Measurements from ENCODE around the gene ARHGAP5.

ARHGAP5 gene

GRCh38 chr14:32077081-32078022 lies at the start of gene ARHGAP5:
TSS of gene ARHGAP5 (plus strand) at chr14:32077304. CDS start at chr14:32090670, 13,366 bp downstream.
- peak within 1 kb of the TSS; percentile 99 for H3K4me3 Mint-ChIP-seq
- peak; percentile 76 for DNase-seq
- peaks cover 3% of the 10 kb centered on the region for H3K27me3 Mint-ChIP-seq (ENCODE audit: low read depth, poor library complexity)
- no peak for TF ChIP-seq CTCF (IDR thresholded peaks at IDR 0.05)
- peaks cover 4% of the 10 kb centered on the region for H3K36me3 Mint-ChIP-seq (ENCODE audit: low read depth)
- peak within 1 kb of the TSS; percentile 99 for H3K27ac Mint-ChIP-seq
- no peaks in the 10 kb centered on the region for H3K9me3 Mint-ChIP-seq
- H3K4me1 Mint-ChIP-seq, result peaks cover 52% of the 10 kb centered on the region

GRCh38 chr14:32028599-32028998 lies 48.5 kb upstream of the ARHGAP5 start:
- H3K9me3 Mint-ChIP-seq, result no peaks in the 10 kb centered on the region
- no peak overlapping the region for H3K4me3 Mint-ChIP-seq
- H3K4me1 Mint-ChIP-seq, result no peaks in the 10 kb centered on the region
- no peaks in the 10 kb centered on the region for H3K36me3 Mint-ChIP-seq (ENCODE audit: low read depth)
- no peaks in the 10 kb centered on the region for H3K27me3 Mint-ChIP-seq (ENCODE audit: low read depth, poor library complexity)
- H3K27ac Mint-ChIP-seq, result no peak overlapping the region
- DNase-seq, result no peak
- no peak for TF ChIP-seq CTCF (IDR thresholded peaks at IDR 0.05)

- no peak overlapping the region for H3K4me3 Mint-ChIP-seq
- H3K36me3 Mint-ChIP-seq (ENCODE audit: low read depth), result no peaks in the 10 kb centered on the region
- no peaks in the 10 kb centered on the region for H3K27me3 Mint-ChIP-seq (ENCODE audit: low read depth, poor library complexity)
- TF ChIP-seq CTCF (IDR thresholded peaks at IDR 0.05), result no peak
- no peak overlapping the region for H3K27ac Mint-ChIP-seq
- H3K9me3 Mint-ChIP-seq, result no peaks in the 10 kb centered on the region
- no peak for DNase-seq
- H3K4me1 Mint-ChIP-seq, result peaks cover 2% of the 10 kb centered on the region
These were observed 43.6 kb upstream of the ARHGAP5 start for GRCh38 chr14:32033543-32033942.

GRCh38 chr14:32038876-32039275 lies 38.2 kb upstream of the ARHGAP5 start:
- TF ChIP-seq CTCF (IDR thresholded peaks at IDR 0.05), result no peak
- Mint-ChIP-seq H3K36me3 (ENCODE audit: low read depth) (no peaks in the 10 kb centered on the region), H3K27me3 (ENCODE audit: low read depth, poor library complexity) (no peaks in the 10 kb centered on the region), H3K27ac (no peak overlapping the region), H3K4me1 (peaks cover 8% of the 10 kb centered on the region), H3K9me3 (no peaks in the 10 kb centered on the region), H3K4me3 (no peak overlapping the region)
- no peak for DNase-seq

GRCh38 chr14:32039401-32040030 lies 37.6 kb upstream of the ARHGAP5 start:
- H3K9me3 Mint-ChIP-seq, result no peaks in the 10 kb centered on the region
- peaks cover 8% of the 10 kb centered on the region for H3K4me1 Mint-ChIP-seq
- H3K27ac Mint-ChIP-seq, result no peak overlapping the region
- no peaks in the 10 kb centered on the region for H3K36me3 Mint-ChIP-seq (ENCODE audit: low read depth)
- no peak for TF ChIP-seq CTCF (IDR thresholded peaks at IDR 0.05)
- no peak overlapping the region for H3K4me3 Mint-ChIP-seq
- no peak for DNase-seq
- no peaks in the 10 kb centered on the region for H3K27me3 Mint-ChIP-seq (ENCODE audit: low read depth, poor library complexity)
